Activated CD8-positive, alpha-beta T cell treated with anti-CD3 and anti-CD28 coated beads for 36 hours (primary cell): Measurements from ENCODE around the gene TYK2. TPM values are rescaled to one million over a fixed set of nuclear protein-coding genes. Genes with fewer than 3 reads are reported as not detected.

Experiments
- ATAC-seq: fragments of 200-7000 bp; cut with Tn5 transposase; one replicate; pipeline ENCODE4 v1.10.0; 2021; ENCODE audit warnings: mild to moderate bottlenecking, moderate library complexity
- CTCF ChIA-PET: fragments of 350-600 bp; sonication (Branson Sonifier 250); formaldehyde crosslinking; loops from one replicate; lab custom pipeline; 2021; ENCODE audit warnings: antibody characterized with exemption; lab: Charles Lee
- POLR2A ChIA-PET: fragments of 350-600 bp; sonication (Branson Sonifier 250); formaldehyde crosslinking; loops from one replicate; lab custom pipeline; 2021; ENCODE audit warnings: antibody characterized with exemption; lab: Charles Lee
- DNase-seq: peaks from one replicate; pipeline ENCODE4 v3.0.0-alpha.2; 2020
- H3K27ac Mint-ChIP-seq: one replicate; pipeline ENCODE4 v1.8.0; 2021; ENCODE audit warnings: mild to moderate bottlenecking, mixed read lengths
- H3K27me3 Mint-ChIP-seq: one replicate; pipeline ENCODE4 v1.8.0; 2021; ENCODE audit warnings: mixed read lengths
- H3K36me3 Mint-ChIP-seq: one replicate; pipeline ENCODE4 v1.8.0; 2021; ENCODE audit warnings: low read depth, mixed read lengths
- H3K4me1 Mint-ChIP-seq: one replicate; pipeline ENCODE4 v1.8.0; 2021; ENCODE audit warnings: low read depth, mixed read lengths
- H3K4me3 Mint-ChIP-seq: one replicate; pipeline ENCODE4 v1.8.0; 2021; ENCODE audit warnings: mild to moderate bottlenecking, moderate library complexity, mixed read lengths
- H3K9me3 Mint-ChIP-seq: one replicate; pipeline ENCODE4 v1.8.0; 2021; ENCODE audit warnings: mixed read lengths
- intact Hi-C: fragments of 100-400 bp; cut with micrococcal nuclease; formaldehyde crosslinking; loops from one replicate; pipeline ENCODE4 v1.10.0; 2022
- total RNA-seq, 2 experiments: library from RNA; stranded (reverse); gene quantifications; one replicate each; pipeline ENCODE4 v1.2.3, GENCODE V29; 2021
- TF ChIP-seq, protein P1 (sequence below): fragments of 200-600 bp; IDR thresholded peaks from one replicate; pipeline ENCODE4 v1.8.0; 2022; ENCODE audit warnings: antibody characterized with exemption, mild to moderate bottlenecking

The TYK2 gene
- total RNA-seq, 2 experiments from 2014 or later = 143 TPM

DNA sequence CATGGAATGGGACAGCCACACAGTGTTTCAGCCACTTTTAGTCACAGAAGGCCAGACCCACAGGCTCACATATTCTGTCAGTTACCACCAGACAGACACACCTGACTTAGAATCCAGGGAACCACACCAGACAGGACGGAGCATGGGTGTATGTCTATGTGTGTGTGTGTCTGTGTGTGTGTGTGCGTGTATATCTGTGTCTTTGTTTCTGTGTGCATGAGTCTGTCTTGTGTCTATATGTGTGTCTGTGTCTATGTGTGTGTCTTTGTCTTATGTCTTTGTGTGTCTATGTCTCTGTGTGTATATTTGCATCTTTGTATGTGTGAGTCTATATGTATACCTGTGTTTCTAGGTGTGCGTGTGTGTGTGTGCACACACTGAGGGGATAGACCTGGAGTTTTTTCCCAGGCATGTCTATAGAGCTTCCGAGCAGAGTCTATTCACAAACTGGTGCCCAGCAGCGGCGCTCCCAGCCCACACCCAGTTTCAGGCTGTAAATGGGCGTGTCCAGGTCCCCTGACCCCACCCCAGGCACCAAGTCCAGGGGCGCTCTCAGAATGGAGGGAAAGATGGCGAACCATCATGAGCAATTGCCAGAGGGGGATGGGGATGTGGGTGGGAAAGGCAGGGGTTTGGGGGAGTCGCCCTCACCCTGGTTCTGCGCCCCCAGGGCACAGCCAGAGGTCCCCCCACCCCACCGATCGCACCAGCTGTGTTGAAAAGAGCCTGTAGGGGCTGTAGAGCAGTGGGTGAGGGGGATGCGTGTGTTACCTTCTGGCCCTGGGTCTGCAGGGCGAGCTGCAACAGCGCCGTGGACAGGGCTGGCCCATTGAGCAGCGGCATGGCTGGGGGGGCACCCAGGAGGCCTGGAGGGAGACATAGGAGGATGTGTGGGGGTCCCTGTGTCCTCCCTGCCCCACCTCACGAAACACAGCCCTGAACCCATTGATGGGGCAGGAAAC, 58.2 kb downstream of the TYK2 start:
- DNase-seq (no peak), ATAC-seq (no peak)
- H3K9me3 Mint-ChIP-seq = no peaks in the 10 kb centered on the region
- intact Hi-C loops = no loop called here
- CTCF ChIA-PET = interaction anchor here (1.2 to 1.5 kb wide), 2 partner anchors 63 to 69 kb away, joined by 3 to 4 read pairs; no protein-coding TSS in a partner anchor
- no peaks in the 10 kb centered on the region for H3K4me1 Mint-ChIP-seq
- POLR2A ChIA-PET = interaction anchor here (1.5 to 2.9 kb wide), 4 partner anchors 8 to 62 kb away, joined by 4 to 17 read pairs (median 7); partner anchors contain the start of genes RAVER1 and ZGLP1
- H3K27ac Mint-ChIP-seq = no peak overlapping the region
- TF ChIP-seq, protein P1, sequence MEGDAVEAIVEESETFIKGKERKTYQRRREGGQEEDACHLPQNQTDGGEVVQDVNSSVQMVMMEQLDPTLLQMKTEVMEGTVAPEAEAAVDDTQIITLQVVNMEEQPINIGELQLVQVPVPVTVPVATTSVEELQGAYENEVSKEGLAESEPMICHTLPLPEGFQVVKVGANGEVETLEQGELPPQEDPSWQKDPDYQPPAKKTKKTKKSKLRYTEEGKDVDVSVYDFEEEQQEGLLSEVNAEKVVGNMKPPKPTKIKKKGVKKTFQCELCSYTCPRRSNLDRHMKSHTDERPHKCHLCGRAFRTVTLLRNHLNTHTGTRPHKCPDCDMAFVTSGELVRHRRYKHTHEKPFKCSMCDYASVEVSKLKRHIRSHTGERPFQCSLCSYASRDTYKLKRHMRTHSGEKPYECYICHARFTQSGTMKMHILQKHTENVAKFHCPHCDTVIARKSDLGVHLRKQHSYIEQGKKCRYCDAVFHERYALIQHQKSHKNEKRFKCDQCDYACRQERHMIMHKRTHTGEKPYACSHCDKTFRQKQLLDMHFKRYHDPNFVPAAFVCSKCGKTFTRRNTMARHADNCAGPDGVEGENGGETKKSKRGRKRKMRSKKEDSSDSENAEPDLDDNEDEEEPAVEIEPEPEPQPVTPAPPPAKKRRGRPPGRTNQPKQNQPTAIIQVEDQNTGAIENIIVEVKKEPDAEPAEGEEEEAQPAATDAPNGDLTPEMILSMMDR = no peak
- peaks cover 29% of the 10 kb centered on the region for H3K36me3 Mint-ChIP-seq
- H3K4me3 Mint-ChIP-seq = no peak overlapping the region
- no peaks in the 10 kb centered on the region for H3K27me3 Mint-ChIP-seq

DNA sequence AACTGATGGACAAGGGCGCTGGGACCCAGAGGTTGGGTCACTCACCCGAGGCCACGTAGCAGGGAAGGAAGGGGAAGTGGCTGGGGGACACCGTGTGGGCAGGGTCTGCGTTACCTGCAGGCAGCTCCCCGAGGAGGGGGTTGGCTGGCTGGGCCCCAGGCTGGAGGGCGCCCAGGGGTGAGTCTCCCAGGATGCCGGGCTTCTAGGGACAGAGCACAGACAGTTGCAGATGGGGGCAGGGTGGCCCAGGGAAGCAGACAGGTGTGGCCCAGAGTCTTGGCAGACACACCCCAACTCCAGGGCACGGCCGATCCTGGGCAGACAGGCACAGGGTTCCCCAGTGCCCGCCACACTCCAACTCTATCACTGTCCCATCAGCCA, 59.0 kb downstream of the TYK2 start:
- Mint-ChIP-seq H3K9me3 (no peaks in the 10 kb centered on the region), H3K27ac (no peak overlapping the region), H3K36me3 (peaks cover 32% of the 10 kb centered on the region), H3K4me3 (no peak overlapping the region), H3K27me3 (no peaks in the 10 kb centered on the region), H3K4me1 (peaks cover under 1% of the 10 kb centered on the region)
- no peak for DNase-seq
- ChIA-PET POLR2A (interaction anchor here (1.0 to 2.9 kb wide), 8 partner anchors 9 to 61 kb away, joined by 3 to 17 read pairs (median 4); partner anchors contain the start of genes ICAM1, ICAM5, RAVER1 and ZGLP1), CTCF (interaction anchor here (1.2 to 1.5 kb wide), 2 partner anchors 62 to 69 kb away, joined by 3 to 4 read pairs; no protein-coding TSS in a partner anchor)
- intact Hi-C loops = no loop called here
- ATAC-seq = no peak
- TF ChIP-seq, protein P1 = no peak

DNA sequence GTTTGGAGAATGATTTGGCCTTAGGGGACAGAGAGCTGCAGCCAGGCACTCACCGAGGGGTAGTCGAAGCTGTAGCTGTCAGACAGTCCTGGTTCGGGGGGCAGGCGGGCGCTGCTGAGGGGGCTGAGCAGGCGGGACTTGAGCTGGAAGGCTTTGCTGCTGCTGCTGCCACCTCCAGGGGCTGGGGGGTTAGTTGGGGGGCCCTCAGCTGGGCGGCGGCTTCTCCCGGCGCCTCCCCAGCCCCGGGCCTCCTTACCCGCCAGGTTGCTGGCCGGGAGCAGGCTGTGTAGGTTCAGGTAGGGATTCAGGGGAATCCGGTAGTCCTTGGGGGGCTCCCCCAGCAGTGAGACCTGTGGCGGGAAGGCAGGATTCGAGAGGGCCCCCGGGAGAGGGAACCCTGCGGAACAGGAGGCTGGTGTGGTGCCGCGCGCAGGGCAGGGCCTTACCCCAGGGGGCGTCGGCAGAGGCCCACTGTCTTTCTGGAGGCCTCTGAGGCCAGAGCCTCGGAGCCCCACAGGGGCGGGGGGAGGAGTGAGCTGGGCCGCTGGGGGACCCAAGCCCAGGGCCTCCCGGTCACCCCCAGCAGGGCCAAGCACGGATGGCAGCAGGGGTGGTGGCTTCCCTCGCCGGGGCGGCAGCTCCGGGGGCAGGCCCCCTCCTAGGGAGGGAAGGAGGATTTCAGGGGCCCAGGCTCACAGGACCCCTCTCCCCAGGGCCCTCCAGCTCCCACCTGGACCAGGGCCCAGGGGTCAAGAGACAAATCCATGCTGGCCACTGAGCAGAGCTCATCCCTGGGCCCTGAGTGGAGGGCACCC, 59.6 kb downstream of the TYK2 start:
- TF ChIP-seq, protein P1 = no peak
- Mint-ChIP-seq H3K4me3 (no peak overlapping the region), H3K4me1 (peaks cover 6% of the 10 kb centered on the region), H3K9me3 (no peaks in the 10 kb centered on the region), H3K36me3 (peaks cover 38% of the 10 kb centered on the region), H3K27ac (no peak overlapping the region), H3K27me3 (no peaks in the 10 kb centered on the region)
- no peak for DNase-seq
- ChIA-PET CTCF (interaction anchor here (1.2 to 1.5 kb wide), 2 partner anchors 61 to 70 kb away, joined by 3 to 4 read pairs; no protein-coding TSS in a partner anchor), POLR2A (interaction anchor here (0.8 to 2.9 kb wide), 9 partner anchors 10 to 62 kb away, joined by 3 to 17 read pairs (median 4); partner anchors contain the start of genes ICAM1, ICAM5, RAVER1 and ZGLP1)
- no peak for ATAC-seq
- intact Hi-C loops = no loop called here

DNA sequence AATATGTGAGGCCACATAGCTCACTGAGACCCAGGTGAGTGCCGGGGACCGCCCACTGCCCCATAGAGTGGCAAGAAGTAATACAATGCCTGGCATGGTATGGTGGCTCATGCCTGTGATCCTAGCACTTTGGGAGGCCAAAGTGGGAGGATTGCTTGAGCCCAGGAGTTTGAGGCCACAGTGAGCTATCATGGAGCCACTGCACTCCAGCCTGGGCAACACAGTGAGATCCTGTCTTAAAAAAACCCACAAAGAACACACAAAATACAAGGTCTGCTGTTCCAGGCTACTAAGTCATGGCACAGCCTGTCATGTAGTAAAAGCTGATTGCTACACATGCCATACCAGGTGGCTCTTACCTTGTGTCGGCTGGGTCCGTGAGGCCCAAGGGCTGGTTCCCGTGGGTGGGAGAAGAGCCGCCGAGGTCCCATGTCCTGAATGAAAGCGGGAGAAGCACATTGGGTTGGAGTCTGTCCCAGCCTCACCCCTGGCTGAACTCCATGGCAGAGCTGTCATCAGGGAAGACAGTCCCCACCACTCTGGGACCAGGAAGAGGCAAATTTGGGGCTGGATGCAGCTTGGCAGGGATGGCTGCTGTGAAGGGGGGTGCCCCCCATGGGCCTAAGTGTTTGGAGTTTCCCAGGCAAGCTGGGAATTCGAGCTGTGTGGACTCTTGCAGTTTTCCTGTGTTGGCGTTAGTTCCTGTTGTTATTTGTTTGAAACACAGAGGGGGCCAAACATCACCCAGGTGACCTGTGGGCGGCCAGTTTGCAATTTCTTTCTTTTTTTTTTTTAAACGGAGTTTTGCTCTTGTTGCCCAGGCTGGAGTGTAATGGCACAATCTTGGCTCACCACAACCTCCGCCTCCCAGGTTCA, 61.3 kb downstream of the TYK2 start:
- no peak for ATAC-seq
- Mint-ChIP-seq H3K36me3 (peaks cover 38% of the 10 kb centered on the region), H3K27me3 (no peaks in the 10 kb centered on the region), H3K9me3 (no peaks in the 10 kb centered on the region), H3K27ac (no peak overlapping the region), H3K4me3 (no peak overlapping the region), H3K4me1 (peaks cover 16% of the 10 kb centered on the region)
- DNase-seq = no peak
- ChIA-PET POLR2A (interaction anchor here (0.7 to 5.8 kb wide), 5 partner anchors 8 to 27 kb away, joined by 3 to 25 read pairs (median 4); partner anchors contain the start of gene RAVER1), CTCF (no interaction called here)
- intact Hi-C loops = no loop called here
- TF ChIP-seq, protein P1 = no peak
